Duodenal mucosa (tissue), 2 donors: ENCODE results near the gene RASGRF1.

ENCODE experiments used
- H3K27ac ChIP-seq: one replicate; pipeline ENCODE4 v1.7.0; 2013; ENCODE audit warnings: low read depth, low read length
- H3K27me3 ChIP-seq, 2 donors: one replicate each; pipeline ENCODE4 v1.7.0; 2013; ENCODE audit warnings: low read length in 2 of 2, control low read depth in 1 of 2; ENCODE audit not compliant: insufficient read depth in 2 of 2, control insufficient read depth in 1 of 2
- H3K36me3 ChIP-seq, 2 donors: one replicate each; pipeline ENCODE4 v1.7.0; 2013; ENCODE audit warnings: low read length in 2 of 2, control low read depth in 1 of 2; ENCODE audit not compliant: insufficient read depth in 2 of 2, control insufficient read depth in 1 of 2
- H3K4me1 ChIP-seq, 2 donors: one replicate each; pipeline ENCODE4 v1.7.0; 2013; ENCODE audit warnings: low read length in 2 of 2, control low read depth in 1 of 2; ENCODE audit not compliant: insufficient read depth in 2 of 2, control insufficient read depth in 1 of 2
- H3K4me3 ChIP-seq, 2 donors: one replicate each; pipeline ENCODE4 v1.7.0; 2013; ENCODE audit warnings: low read length in 2 of 2, low read depth in 1 of 2
- H3K9ac ChIP-seq, 2 donors: one replicate each; pipeline ENCODE4 v1.7.0; 2013; ENCODE audit warnings: low read length in 2 of 2, low read depth in 1 of 2
- H3K9me3 ChIP-seq, 2 donors: one replicate each; pipeline ENCODE4 v1.7.0; 2013; ENCODE audit warnings: low read length in 2 of 2, control low read depth in 1 of 2; ENCODE audit not compliant: control insufficient read depth in 1 of 2

Gene RASGRF1

GRCh38 chr15:78927077-78927790 lies 163.3 kb downstream of the RASGRF1 start:
- Histone ChIP-seq H3K4me1 (no peaks in the 10 kb centered on the region), H3K4me3 (no peak overlapping the region), H3K9ac (no peak overlapping the region), H3K27me3 (no peaks in the 10 kb centered on the region), H3K27ac (no peak overlapping the region), H3K36me3 (peaks cover 21 to 68% of the 10 kb centered on the region in 2 donors), H3K9me3 (no peaks in the 10 kb centered on the region)

- H3K4me1 ChIP-seq: no peaks in the 10 kb centered on the region
- no peak overlapping the region for H3K27ac ChIP-seq
- no peaks in the 10 kb centered on the region for H3K27me3 ChIP-seq
- peaks cover 28 to 67% of the 10 kb centered on the region in 2 donors for H3K36me3 ChIP-seq
- H3K4me3 ChIP-seq: no peak overlapping the region
- no peaks in the 10 kb centered on the region for H3K9me3 ChIP-seq
- H3K9ac ChIP-seq: no peak overlapping the region
These were observed 164.4 kb downstream of the RASGRF1 start for GRCh38 chr15:78925956-78926743.

- no peaks in the 10 kb centered on the region for H3K9me3 ChIP-seq
- no peak overlapping the region for H3K9ac ChIP-seq
- no peaks in the 10 kb centered on the region for H3K4me1 ChIP-seq
- H3K4me3 ChIP-seq: no peak overlapping the region
- H3K27ac ChIP-seq: no peak overlapping the region
- no peaks in the 10 kb centered on the region for H3K27me3 ChIP-seq
- peaks cover 28 to 66% of the 10 kb centered on the region in 2 donors for H3K36me3 ChIP-seq
These were observed 165.4 kb downstream of the RASGRF1 start for GRCh38 chr15:78925076-78925624.

GRCh38 chr15:78923480-78924360 lies 166.9 kb downstream of the RASGRF1 start:
- H3K9ac ChIP-seq: no peak overlapping the region
- H3K4me1 ChIP-seq: no peaks in the 10 kb centered on the region
- H3K4me3 ChIP-seq: no peak overlapping the region
- H3K9me3 ChIP-seq: no peaks in the 10 kb centered on the region
- H3K36me3 ChIP-seq: peaks cover 23 to 75% of the 10 kb centered on the region in 2 donors
- H3K27me3 ChIP-seq: no peaks in the 10 kb centered on the region
- H3K27ac ChIP-seq: no peak overlapping the region

GRCh38 chr15:78923015-78923414 lies 167.6 kb downstream of the RASGRF1 start:
- no peaks in the 10 kb centered on the region for H3K9me3 ChIP-seq
- H3K9ac ChIP-seq: no peak overlapping the region
- no peak overlapping the region for H3K4me3 ChIP-seq
- no peaks in the 10 kb centered on the region for H3K4me1 ChIP-seq
- H3K27ac ChIP-seq: no peak overlapping the region
- peaks cover 23 to 79% of the 10 kb centered on the region in 2 donors for H3K36me3 ChIP-seq
- no peaks in the 10 kb centered on the region for H3K27me3 ChIP-seq

DNA sequence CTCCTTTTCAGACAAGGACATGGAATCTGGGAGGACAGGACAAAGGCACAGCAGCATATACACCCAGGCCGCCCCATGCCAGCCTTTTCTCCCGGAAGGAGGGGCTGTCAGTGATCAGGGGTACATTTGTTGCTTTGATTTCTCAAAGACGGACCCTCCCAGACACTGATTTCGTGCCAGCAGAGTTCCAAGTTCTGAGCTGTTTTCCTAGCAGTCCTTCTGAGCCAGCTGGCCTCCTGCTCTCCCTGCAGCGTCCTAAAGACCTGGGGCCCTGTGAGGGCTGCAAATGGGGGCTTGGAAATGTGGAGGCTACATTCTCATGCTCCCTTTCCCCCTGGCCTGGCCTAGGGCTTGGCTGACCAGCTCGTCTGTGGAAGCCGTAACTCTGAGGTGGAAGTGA lies 168.1 kb downstream of the RASGRF1 start:
- no peak overlapping the region for H3K27ac ChIP-seq
- peaks cover 20 to 76% of the 10 kb centered on the region in 2 donors for H3K36me3 ChIP-seq
- no peaks in the 10 kb centered on the region for H3K4me1 ChIP-seq
- no peaks in the 10 kb centered on the region for H3K27me3 ChIP-seq
- no peaks in the 10 kb centered on the region for H3K9me3 ChIP-seq
- no peak overlapping the region for H3K9ac ChIP-seq
- no peak overlapping the region for H3K4me3 ChIP-seq

GRCh38 chr15:78921940-78922339 lies 168.6 kb downstream of the RASGRF1 start:
- Histone ChIP-seq H3K9me3 (no peaks in the 10 kb centered on the region), H3K9ac (no peak overlapping the region), H3K4me1 (no peaks in the 10 kb centered on the region), H3K27ac (no peak overlapping the region), H3K4me3 (no peak overlapping the region), H3K27me3 (no peaks in the 10 kb centered on the region), H3K36me3 (peaks cover 18 to 71% of the 10 kb centered on the region in 2 donors)

GRCh38 chr15:78921517-78921916 lies 169.1 kb downstream of the RASGRF1 start:
- Histone ChIP-seq H3K9me3 (no peaks in the 10 kb centered on the region), H3K27me3 (no peaks in the 10 kb centered on the region), H3K36me3 (peaks cover 18 to 66% of the 10 kb centered on the region in 2 donors), H3K4me3 (no peak overlapping the region), H3K4me1 (no peaks in the 10 kb centered on the region), H3K9ac (no peak overlapping the region), H3K27ac (no peak overlapping the region)

GRCh38 chr15:78917888-78918287 lies 172.7 kb downstream of the RASGRF1 start:
- H3K9ac ChIP-seq: no peak overlapping the region
- H3K4me1 ChIP-seq: peaks cover 5 to 17% of the 10 kb centered on the region in 2 donors
- no peaks in the 10 kb centered on the region for H3K27me3 ChIP-seq
- peaks cover 18 to 47% of the 10 kb centered on the region in 2 donors for H3K36me3 ChIP-seq
- H3K4me3 ChIP-seq: no peak overlapping the region
- H3K27ac ChIP-seq: no peak overlapping the region
- H3K9me3 ChIP-seq: no peaks in the 10 kb centered on the region
